IMR-90 (cell line): Measurements from ENCODE around the gene KMT5C. TPM values are rescaled to one million over a fixed set of nuclear protein-coding genes. Genes with fewer than 3 reads are reported as not detected.
A peak's percentile ranks its signal among the peaks of the same experiment; 100 is the strongest.

Experiments
- ATAC-seq: fragments of 200-7000 bp; cut with Tn5 transposase; 2 replicates; pipeline ENCODE4 v1.9.1; 2020; ENCODE audit warnings: low read depth, mild to moderate bottlenecking, moderate library complexity
- BruUV-seq: library from RNA; stranded (reverse); fragments of 400-500 nt; replicated peaks from 2 replicates; lab custom pipeline; 2021; lab: Mats Ljungman, UMichigan
- CTCF ChIA-PET: fragments of 300-600 bp; formaldehyde crosslinking; extraction: SDS; loops from one replicate; lab custom pipeline; 2021; ENCODE audit warnings: antibody characterized with exemption; lab: Yijun Ruan, JAX
- POLR2A ChIA-PET: fragments of 300-600 bp; sonication (Branson Sonifier 250); formaldehyde crosslinking; loops from one replicate; lab custom pipeline; 2022; ENCODE audit warnings: antibody characterized with exemption; ENCODE audit not compliant: unreplicated experiment; lab: Charles Lee
- DNase-seq: peaks from one replicate; pipeline ENCODE4 v3.0.0; 2013
- H2AFZ ChIP-seq: replicated peaks from 2 replicates; pipeline ENCODE3; 2013; ENCODE audit warnings: low read length, mild to moderate bottlenecking; ENCODE audit not compliant: poor library complexity
- H2AK5ac ChIP-seq: 2 replicates; pipeline ENCODE4 v1.6.1; 2013; ENCODE audit warnings: low read depth, low read length, inconsistent platforms
- H2AK9ac ChIP-seq: replicated peaks from 2 replicates; pipeline ENCODE3; 2013; ENCODE audit warnings: mild to moderate bottlenecking, low read depth, low read length, moderate library complexity; ENCODE audit not compliant: poor library complexity
- H2BK120ac ChIP-seq: 2 replicates; pipeline ENCODE4 v1.6.1; 2013; ENCODE audit warnings: low read depth, low read length, inconsistent platforms
- H2BK15ac ChIP-seq: 3 replicates; pipeline ENCODE4 v1.6.1; 2013; ENCODE audit warnings: low read depth, low read length, inconsistent platforms
- H2BK20ac ChIP-seq: 2 replicates; pipeline ENCODE4 v1.6.1; 2013; ENCODE audit warnings: low read depth, mild to moderate bottlenecking, inconsistent platforms, low read length, moderate library complexity
- H2BK5ac ChIP-seq: 2 replicates; pipeline ENCODE4 v1.6.1; 2013; ENCODE audit warnings: mild to moderate bottlenecking, low read depth, low read length, inconsistent platforms; ENCODE audit not compliant: poor library complexity, severe bottlenecking
- H3K14ac ChIP-seq: replicated peaks from 2 replicates; pipeline ENCODE4 v1.6.1; 2013; ENCODE audit warnings: low read depth, low read length, inconsistent platforms
- H3K18ac ChIP-seq: 2 replicates; pipeline ENCODE4 v1.6.1; 2013; ENCODE audit warnings: low read depth, low read length, control low read depth
- H3K23ac ChIP-seq: 2 replicates; pipeline ENCODE4 v1.6.1; 2013; ENCODE audit warnings: low read depth, low read length, inconsistent platforms
- H3K27ac ChIP-seq: 2 replicates; pipeline ENCODE4 v1.5.1; 2013; ENCODE audit warnings: mild to moderate bottlenecking, control low read depth, low read length; ENCODE audit not compliant: insufficient read depth
- H3K27me3 ChIP-seq: 2 replicates; pipeline ENCODE4 v1.6.1; 2013; ENCODE audit warnings: low read length; ENCODE audit not compliant: control insufficient read depth, insufficient read depth
- H3K36me3 ChIP-seq: 2 replicates; pipeline ENCODE4 v1.6.1; 2013; ENCODE audit warnings: low read length, mixed read lengths; ENCODE audit not compliant: control insufficient read depth, insufficient read depth
- H3K4ac ChIP-seq: 2 replicates; pipeline ENCODE4 v1.6.1; 2013; ENCODE audit warnings: low read depth, low read length, inconsistent platforms
- H3K4me1 ChIP-seq: 2 replicates; pipeline ENCODE4 v1.6.1; 2013; ENCODE audit warnings: low read length, mixed read lengths; ENCODE audit not compliant: control insufficient read depth, insufficient read depth
- H3K4me2 ChIP-seq: 2 replicates; pipeline ENCODE4 v1.6.1; 2013; ENCODE audit warnings: low read depth, mild to moderate bottlenecking, control low read depth, low read length, moderate library complexity
- H3K4me3 ChIP-seq: 2 replicates; pipeline ENCODE4 v1.5.1; 2013; ENCODE audit warnings: low read depth, mild to moderate bottlenecking, control low read depth, low read length, moderate library complexity; ENCODE audit not compliant: insufficient read depth
- H3K56ac ChIP-seq: 2 replicates; pipeline ENCODE4 v1.6.1; 2013; ENCODE audit warnings: low read length, inconsistent platforms; ENCODE audit not compliant: insufficient read depth; ENCODE audit errors: extremely low read depth
- H3K79me1 ChIP-seq, 2 experiments: 2 replicates each; pipeline ENCODE4 v1.6.1; 2013; ENCODE audit warnings: low read length in 2 of 2, inconsistent platforms in 1 of 2, low read depth in 1 of 2
- H3K9ac ChIP-seq: 2 replicates; pipeline ENCODE4 v1.6.1; 2013; ENCODE audit warnings: low read depth, low read length, control low read depth
- H3K9me1 ChIP-seq: 2 replicates; pipeline ENCODE4 v1.6.1; 2013; ENCODE audit warnings: low read length, inconsistent platforms; ENCODE audit not compliant: insufficient read depth
- H3K9me3 ChIP-seq: 2 replicates; pipeline ENCODE4 v1.6.1; 2013; ENCODE audit warnings: low read length; ENCODE audit not compliant: control insufficient read depth, insufficient read depth
- H4K20me1 ChIP-seq: 2 replicates; pipeline ENCODE4 v1.6.1; 2013; ENCODE audit warnings: low read length, inconsistent platforms; ENCODE audit not compliant: insufficient read depth
- H4K5ac ChIP-seq: 2 replicates; pipeline ENCODE4 v1.6.1; 2013; ENCODE audit warnings: mild to moderate bottlenecking, low read depth, low read length, control low read depth
- H4K8ac ChIP-seq, 2 experiments: 2 replicates each; pipeline ENCODE4 v1.6.1; 2013; ENCODE audit warnings: low read depth in 2 of 2, low read length in 2 of 2, control low read depth in 1 of 2, inconsistent platforms in 1 of 2
- H4K91ac ChIP-seq: 2 replicates; pipeline ENCODE4 v1.6.1; 2013; ENCODE audit warnings: low read depth, low read length, inconsistent platforms; ENCODE audit not compliant: insufficient read depth
- CEBPB ChIP-seq: IDR thresholded peaks from 2 replicates; pipeline ENCODE4 v1.6.1; 2012; ENCODE audit warnings: low read depth, low read length, improper control_type of control experiment
- CHD1 ChIP-seq: IDR thresholded peaks from 2 replicates; pipeline ENCODE4 v1.6.1; 2012; ENCODE audit warnings: low read depth, low read length, improper control_type of control experiment
- ELK1 ChIP-seq: fragments of 150-350 bp; IDR thresholded peaks from 2 replicates; pipeline ENCODE4 v1.6.1; 2016; ENCODE audit warnings: low read depth, mild to moderate bottlenecking, low read length, moderate library complexity, borderline replicate concordance
- FOS ChIP-seq: fragments of 150-350 bp; IDR thresholded peaks from 2 replicates; pipeline ENCODE4 v1.6.1; 2016; ENCODE audit warnings: low read depth, low read length
- MAFK ChIP-seq: IDR thresholded peaks from 2 replicates; pipeline ENCODE4 v1.6.1; 2012; ENCODE audit warnings: low read depth, low read length, improper control_type of control experiment
- MAZ ChIP-seq: IDR thresholded peaks from 2 replicates; pipeline ENCODE4 v1.6.1; 2012; ENCODE audit warnings: low read depth, mild to moderate bottlenecking, low read length, improper control_type of control experiment, moderate library complexity, borderline replicate concordance
- MXI1 ChIP-seq: IDR thresholded peaks from 2 replicates; pipeline ENCODE4 v1.6.1; 2012; ENCODE audit warnings: low read depth, mild to moderate bottlenecking, low read length, moderate library complexity, borderline replicate concordance
- NFE2L2 ChIP-seq: fragments of 150-350 bp; IDR thresholded peaks from 2 replicates; pipeline ENCODE4 v1.6.1; 2016; ENCODE audit warnings: low read depth, mild to moderate bottlenecking, low read length
- POLR2A ChIP-seq: IDR thresholded peaks from 2 replicates; pipeline ENCODE4 v1.6.1; 2012; ENCODE audit warnings: mild to moderate bottlenecking, low read depth, low read length
- RAD21 ChIP-seq: IDR thresholded peaks from 2 replicates; pipeline ENCODE4 v1.6.1; 2012; ENCODE audit warnings: low read length, improper control_type of control experiment
- RCOR1 ChIP-seq: IDR thresholded peaks from 2 replicates; pipeline ENCODE4 v1.6.1; 2012; ENCODE audit warnings: mild to moderate bottlenecking, low read length, improper control_type of control experiment; ENCODE audit not compliant: insufficient replicate concordance
- RFX5 ChIP-seq: IDR thresholded peaks from 2 replicates; pipeline ENCODE4 v1.8.0; 2012; ENCODE audit warnings: low read depth, mild to moderate bottlenecking, low read length, moderate library complexity
- USF2 ChIP-seq: fragments of 150-350 bp; IDR thresholded peaks from 2 replicates; pipeline ENCODE4 v1.6.1; 2017; ENCODE audit warnings: mild to moderate bottlenecking, antibody characterized with exemption, low read length, low read depth
- WGBS, 2 experiments: methylation state at CpG; one replicate each; pipeline versions ENCODE4 v1.1.5 to v1.1.7; 2013; ENCODE audit warnings: missing lambda C conversion rate in 2 of 2; ENCODE audit not compliant: insufficient read length in 1 of 2; ENCODE audit errors: extremely low coverage in 2 of 2; 5-methylcytosine and 5-hydroxymethylcytosine counted together
- dilution Hi-C: fragments of 300-500 bp; cut with HindIII; formaldehyde crosslinking; loops from one replicate; pipeline ENCODE4 v1.14.3; 2018; ENCODE audit warnings: low sequenced_read_pairs; ENCODE audit not compliant: unreplicated experiment
- in situ Hi-C: fragments of 300-500 bp; cut with MboI; formaldehyde crosslinking; loops from 3 replicates; pipeline ENCODE4 v1.14.3; 2019; ENCODE audit warnings: low sequenced_read_pairs, inconsistent platforms, mixed read lengths
- intact Hi-C: fragments of 100-400 bp; cut with micrococcal nuclease; formaldehyde crosslinking; loops from 2 replicates; pipeline ENCODE4 v1.10.0; 2022
- polyA plus RNA-seq, 3 experiments: library from polyadenylated mRNA; depleted of rRNA; stranded (reverse); fragments of >200 nt; gene quantifications; 2 replicates each; pipeline ENCODE4 v1.2.3, GENCODE V29; 2012; ENCODE audit warnings: low replicate concordance in 1 of 3
- total RNA-seq: library from RNA; depleted of rRNA; stranded (reverse); fragments of >200 nt; gene quantifications from 2 replicates; pipeline ENCODE4 v1.2.3, GENCODE V29; 2012

KMT5C gene
- total and polyA plus RNA-seq, 2 of the 4 experiments (the other 2 are of a cell fraction), result 1.8 to 5.9 TPM

- Histone ChIP-seq H2AK5ac (0 out of 2 replicates have a peak overlapping the region, but pooled peaks have one; percentile 18), H4K20me1 (peaks cover 62% of the 10 kb centered on the region), H3K14ac (no peak overlapping the region), H3K9ac (no peak overlapping the region), H3K4me2 (no peak overlapping the region), H2BK120ac (no peak overlapping the region), H4K5ac (no peak overlapping the region), H3K4me3 (no peak overlapping the region), H2BK20ac (no peak overlapping the region), H3K27me3 (no peaks in the 10 kb centered on the region), H3K18ac (no peak overlapping the region), H3K4ac (no peak overlapping the region), H4K8ac (peak overlapping the region in 1 of 2 experiments; percentile 21; a peak in 1 of 4 replicates), H3K27ac (no peak overlapping the region), H2AK9ac (peak overlapping the region; percentile 57), H3K4me1 (peaks cover 36% of the 10 kb centered on the region), H3K36me3 (peaks cover 42% of the 10 kb centered on the region), H2AFZ (no peak overlapping the region), H3K23ac (peak overlapping the region; percentile 73; the same call in 1 of the 2 replicates), H3K9me3 (no peaks in the 10 kb centered on the region), H4K91ac (no peak overlapping the region), H3K9me1 (peaks cover 31% of the 10 kb centered on the region), H2BK15ac (no peak overlapping the region), H3K56ac (no peak overlapping the region), H3K79me1 (peaks cover 19 to 60% of the 10 kb centered on the region in 2 experiments), H2BK5ac (peak overlapping the region; percentile 52)
- ATAC-seq (peak; percentile 7; the same call in 1 of the 2 replicates), DNase-seq (peak; percentile 77)
- dilution Hi-C loops (no loop called here), in situ Hi-C loops (no loop called here), intact Hi-C loops (no loop called here)
- ChIA-PET CTCF (interaction anchor here (0.6 kb wide), 1 partner anchor 32 kb away, joined by 3 read pairs; no protein-coding TSS in a partner anchor), POLR2A (interaction anchor here (0.7 kb wide), 1 partner anchor 25 kb away, joined by 3 read pairs; no protein-coding TSS in a partner anchor)
- BruUV-seq, result no TSS peak
- 49% methylated on average over 4 of the region's 18 CpGs; no CpG with 5 or more reads in 1 of the 2 experiments for WGBS, 2 experiments
- TF ChIP-seq MAFK (no peak), MAZ (no peak), USF2 (no peak), RCOR1 (no peak), CEBPB (peak; percentile 59; the same call in 1 of the 2 replicates), NFE2L2 (no peak), POLR2A (peak; percentile 10; the same call in 1 of the 2 replicates), RFX5 (no peak), MXI1 (peak; percentile 52; the same call in 1 of the 2 replicates), RAD21 (no peak), FOS (no peak; the same call in 1 of the 2 replicates), ELK1 (no peak), CHD1 (no peak)
These were observed 52.3 kb downstream of the KMT5C start for GRCh38 chr19:55391702-55392615.
